Hematopoietic multipotent progenitor cell treated with erythropoietin and hydrocortisone succinate and interleukin-3 and kit ligand, for 8 days (in vitro differentiated cells): ENCODE measurements around the gene SF3B1.
"Not testable (repeated sequence)": the region's sequence is repeated elsewhere in the genome, so short reads cannot be mapped to it uniquely, and the experiment has no call there.

Experiments
- DNase-seq: peaks from one replicate; pipeline ENCODE4 v3.0.0-alpha.2; 2015

Gene SF3B1

DNA sequence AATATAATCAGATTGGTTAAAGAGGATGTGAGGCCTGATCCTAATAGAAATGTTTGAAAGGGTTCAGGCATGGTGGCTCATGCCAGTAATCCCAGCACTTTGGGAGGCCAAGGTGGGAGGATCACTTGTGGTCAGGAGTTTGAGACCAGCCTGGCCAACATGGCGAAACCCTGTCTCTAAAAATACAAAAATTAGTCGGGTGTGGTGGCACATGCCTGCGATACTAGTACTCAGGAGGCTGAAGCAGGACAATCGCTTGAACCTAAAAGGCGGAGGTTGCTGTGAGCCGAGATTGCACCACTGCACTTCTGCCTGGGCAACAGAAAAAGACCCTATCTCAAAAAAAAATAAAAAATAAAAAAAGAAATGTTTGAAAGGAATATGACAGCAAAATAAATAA, 2.3 kb downstream of the SF3B1 start:
- DNase-seq: not testable (repeated sequence)

- no peak for DNase-seq
Observed at GRCh38 chr2:197431858-197432257, 3.0 kb downstream of the SF3B1 start.

GRCh38 chr2:197427986-197428385, 6.8 kb downstream of the SF3B1 start:
- DNase-seq: no peak

- no peak for DNase-seq
Observed at GRCh38 chr2:197426723-197427603, 7.9 kb downstream of the SF3B1 start.

GRCh38 chr2:197425550-197425949, 9.3 kb downstream of the SF3B1 start:
- DNase-seq: no peak

DNA sequence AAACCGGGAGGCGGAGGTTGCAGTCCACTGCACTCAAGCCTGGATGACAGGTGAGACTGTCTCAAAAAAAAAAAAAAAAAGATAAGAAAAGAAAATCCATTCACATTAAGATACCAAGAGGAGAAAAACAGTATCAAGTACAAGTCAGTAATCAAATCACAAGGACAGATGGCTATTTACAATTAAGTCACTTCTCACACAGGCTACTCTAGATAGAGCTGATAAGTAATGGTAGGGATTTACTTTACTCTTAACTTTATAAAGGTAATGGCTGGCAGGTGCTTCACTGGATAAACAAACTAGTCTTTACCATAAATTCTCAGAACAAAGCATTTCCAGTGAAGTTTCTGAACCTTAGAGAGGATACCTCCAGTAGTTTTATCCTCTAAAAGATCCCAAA, 11.5 kb downstream of the SF3B1 start:
- DNase-seq: no peak

- DNase-seq: no peak
Observed at GRCh38 chr2:197419438-197419837, 15.4 kb downstream of the SF3B1 start.

DNA sequence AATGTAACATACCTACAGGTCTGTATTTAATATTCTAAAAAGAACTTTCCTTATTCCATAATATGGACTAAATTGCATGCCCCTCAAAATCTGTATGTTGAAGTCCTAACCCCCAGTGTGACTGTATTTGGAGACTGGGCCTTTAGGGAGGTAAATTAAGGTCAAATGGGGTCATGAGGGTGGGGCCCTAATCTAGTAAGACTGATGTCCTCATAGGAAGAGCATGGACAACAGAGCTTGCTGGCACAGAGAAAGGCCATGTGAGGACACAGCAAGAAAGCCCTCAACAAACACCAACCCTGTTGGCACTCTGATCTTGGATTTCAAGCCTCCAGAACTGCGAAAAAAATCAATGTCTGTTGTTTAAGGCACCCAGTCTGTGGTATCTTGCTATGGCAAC, 18.6 kb downstream of the SF3B1 start:
- DNase-seq: peak; percentile 52

GRCh38 chr2:197414515-197414914, 20.3 kb downstream of the SF3B1 start:
- DNase-seq: no peak

DNA sequence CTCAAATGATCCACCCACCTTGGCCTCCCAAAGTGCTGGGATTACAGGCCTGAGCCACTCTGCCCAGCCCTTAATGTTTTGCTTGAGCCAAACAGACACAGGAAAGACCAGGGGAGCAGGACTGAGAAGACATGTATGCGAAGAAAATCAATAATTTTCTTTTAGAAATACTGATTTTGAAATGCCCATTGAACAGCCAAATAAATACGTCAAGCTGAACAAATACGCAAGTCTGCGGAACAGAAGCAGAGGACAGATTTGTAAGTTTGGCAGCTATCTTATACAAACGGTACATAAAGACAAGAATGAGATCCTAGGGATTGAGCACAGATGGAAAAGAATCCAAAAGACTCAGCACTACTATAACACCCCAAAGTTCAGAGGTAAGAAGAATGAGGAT, 20.8 kb downstream of the SF3B1 start:
- DNase-seq: no peak

GRCh38 chr2:197405582-197405981, 29.2 kb downstream of the SF3B1 start:
- DNase-seq: no peak

DNA sequence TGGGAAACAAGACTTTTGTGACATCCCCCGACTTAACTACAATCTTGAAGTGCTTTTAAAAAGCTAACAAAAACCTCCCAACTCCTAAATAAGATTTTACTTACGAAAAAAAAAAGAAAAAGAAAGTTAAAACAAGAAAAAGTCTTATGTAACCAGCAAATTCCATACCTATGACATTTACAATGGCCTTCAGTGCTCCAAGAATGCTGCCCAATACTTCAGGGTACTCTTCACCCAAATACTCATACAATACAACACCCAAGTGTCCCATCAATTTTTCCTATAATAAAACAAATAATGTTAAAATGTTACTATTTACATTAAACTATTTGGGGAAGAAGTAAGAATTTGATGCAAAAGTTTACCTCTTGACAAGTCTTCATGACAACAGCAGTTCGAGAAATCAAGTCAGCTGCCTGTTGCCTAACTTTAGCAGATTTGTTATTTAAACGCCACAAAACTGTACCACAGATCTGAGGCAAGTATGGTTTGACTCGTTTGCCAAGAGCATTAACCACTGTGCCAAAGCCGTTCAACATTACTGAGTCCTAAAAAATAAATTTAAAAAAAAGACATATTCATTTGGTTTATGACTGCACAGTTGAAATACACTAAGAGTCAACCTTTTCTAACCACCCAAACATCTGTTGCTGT, 34.8 kb downstream of the SF3B1 start:
- DNase-seq: no peak

DNA sequence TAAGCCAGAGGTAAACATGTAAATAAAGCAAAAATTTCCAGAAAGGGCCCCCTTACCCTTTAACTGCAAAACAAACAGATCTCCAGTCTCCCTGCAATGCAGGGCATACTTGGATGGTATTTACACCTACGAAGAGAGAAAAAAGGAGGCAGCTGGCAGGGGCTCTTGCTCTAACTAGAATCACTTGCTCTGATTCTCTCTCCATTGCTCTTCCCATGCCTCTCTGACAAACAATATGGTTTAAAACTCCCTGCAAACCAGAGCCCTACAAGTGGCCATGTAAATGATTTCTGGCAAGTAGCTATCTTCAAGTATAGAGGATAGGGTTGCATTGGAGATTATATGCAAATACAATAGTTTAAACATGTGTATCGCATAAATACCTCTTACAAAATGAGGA, 35.9 kb downstream of the SF3B1 start:
- no peak for DNase-seq

DNA sequence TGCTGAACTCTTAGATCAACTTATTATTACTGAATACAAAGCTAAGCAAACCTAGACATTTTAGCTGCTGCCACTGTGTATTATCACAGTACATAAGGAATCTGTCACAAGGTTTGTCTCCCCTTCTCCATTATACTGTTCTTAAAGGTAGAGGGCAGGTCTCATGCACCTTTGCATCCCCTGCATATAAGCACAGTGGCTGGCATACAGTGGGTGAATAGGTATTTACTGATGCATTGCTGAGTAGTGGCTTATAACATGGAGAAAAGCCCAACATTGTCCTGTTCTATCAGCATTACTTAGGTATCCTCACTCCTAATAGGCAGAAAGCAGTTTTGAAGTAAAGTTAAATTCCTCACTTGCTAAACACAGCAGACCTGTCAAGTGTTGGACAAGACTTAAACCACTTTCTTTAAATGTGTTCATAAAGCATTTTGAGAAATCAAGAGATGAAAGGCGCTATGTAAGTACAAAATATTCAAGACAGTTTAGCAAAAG, 43.6 kb downstream of the SF3B1 start:
- DNase-seq: no peak

GRCh38 chr2:197388866-197389587, 45.8 kb downstream of the SF3B1 start:
- DNase-seq: no peak

GRCh38 chr2:197387179-197387578, 47.6 kb downstream of the SF3B1 start:
- no peak for DNase-seq

DNA sequence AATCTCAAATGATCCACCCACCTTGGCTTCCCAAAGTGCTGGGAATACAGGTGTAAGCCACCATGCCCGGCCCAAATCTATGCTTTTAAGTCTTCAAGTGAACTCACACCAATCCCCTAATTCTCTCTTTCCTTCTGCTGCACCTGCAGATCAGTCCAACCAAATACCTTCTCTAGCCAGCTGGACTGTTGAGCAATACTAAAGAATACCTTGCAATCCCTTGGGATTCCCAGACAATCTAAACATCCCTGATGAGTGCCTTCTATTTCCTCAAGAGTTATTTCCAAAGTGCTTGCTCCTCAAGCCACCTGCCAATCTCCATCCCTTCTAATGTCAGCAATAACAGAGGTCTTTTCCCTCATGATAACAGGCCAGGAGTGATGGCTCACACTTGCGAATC, 48.6 kb downstream of the SF3B1 start:
- DNase-seq: no peak

- no peak for DNase-seq
Observed at GRCh38 chr2:197383825-197384224, 51.0 kb downstream of the SF3B1 start.

DNA sequence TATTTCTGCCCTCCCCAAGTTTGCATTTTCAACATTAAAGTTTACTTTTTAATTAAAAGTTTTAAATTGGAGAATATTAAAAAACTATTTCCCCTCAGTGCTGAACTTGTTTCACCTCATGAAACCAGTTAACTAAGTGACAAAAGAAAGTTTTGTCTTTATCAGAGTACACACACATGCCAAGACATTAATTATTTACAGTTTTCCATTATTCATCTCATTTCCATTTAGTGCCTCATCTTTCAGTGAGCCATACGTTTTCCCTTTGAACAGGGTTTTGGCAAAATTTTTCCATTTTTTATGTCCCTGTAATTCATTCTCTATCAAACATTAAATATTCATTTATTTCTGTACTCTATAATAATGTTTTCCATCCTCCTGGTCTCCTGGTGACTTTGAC, 53.2 kb downstream of the SF3B1 start:
- no peak for DNase-seq

GRCh38 chr2:197379918-197380309, 54.9 kb downstream of the SF3B1 start:
- DNase-seq: not testable (repeated sequence)

GRCh38 chr2:197379308-197379917, 55.4 kb downstream of the SF3B1 start:
- not testable (repeated sequence) for DNase-seq

DNA sequence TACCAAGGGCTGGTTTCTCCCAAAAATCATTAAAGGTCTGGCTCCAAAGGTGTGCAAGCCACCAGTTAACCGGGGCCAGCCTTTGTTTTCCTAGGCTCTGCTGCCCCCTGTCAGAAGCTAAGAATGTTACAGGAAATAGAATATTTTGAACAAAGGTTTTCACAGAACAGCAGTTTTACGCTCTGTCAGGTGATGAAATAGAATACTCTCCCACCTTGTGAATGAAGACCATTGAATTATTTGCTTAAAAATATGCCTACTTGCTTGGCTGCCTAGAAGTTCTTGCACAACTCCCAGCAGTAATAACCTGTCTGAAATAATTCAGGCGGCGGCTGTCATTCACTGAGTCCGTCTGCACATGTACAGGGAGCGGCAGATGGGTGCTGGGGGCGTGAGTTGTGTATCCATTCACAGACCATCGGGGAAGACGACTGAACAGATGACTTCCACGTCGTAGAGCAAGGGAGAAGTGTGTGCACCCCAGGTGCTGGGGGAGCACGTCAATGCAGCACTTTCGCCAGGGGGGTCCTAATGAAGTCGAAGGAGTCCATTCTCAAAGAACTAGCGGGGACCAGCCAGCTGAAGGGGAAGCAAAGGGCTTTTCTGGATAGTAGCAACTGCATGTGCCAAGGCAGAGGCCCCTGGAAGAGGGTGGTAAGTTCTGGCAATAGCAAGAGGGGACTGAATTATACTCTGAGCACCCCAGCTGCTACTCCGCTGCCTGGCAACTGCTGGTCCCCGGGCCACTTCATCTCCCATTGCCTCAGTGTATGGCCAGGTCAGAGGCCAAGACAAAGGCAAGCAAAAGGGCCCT, 56.1 kb downstream of the SF3B1 start:
- DNase-seq: peak; percentile 59
